GM21390 (cell line): Measurements from ENCODE around the gene CDR2L.
"Not testable (repeated sequence)": the region's sequence is repeated elsewhere in the genome, so short reads cannot be mapped to it uniquely, and the experiment has no call there.

Experiments used
- ATAC-seq: cut with Tn5 transposase; IDR thresholded peaks from one replicate; pipeline ENCODE4 v1.9.1; 2021; ENCODE audit not compliant: unreplicated experiment

The CDR2L gene

GRCh38 chr17:74957935-74958740 is 29.3 kb upstream of the CDR2L start:
- ATAC-seq: no peak

DNA sequence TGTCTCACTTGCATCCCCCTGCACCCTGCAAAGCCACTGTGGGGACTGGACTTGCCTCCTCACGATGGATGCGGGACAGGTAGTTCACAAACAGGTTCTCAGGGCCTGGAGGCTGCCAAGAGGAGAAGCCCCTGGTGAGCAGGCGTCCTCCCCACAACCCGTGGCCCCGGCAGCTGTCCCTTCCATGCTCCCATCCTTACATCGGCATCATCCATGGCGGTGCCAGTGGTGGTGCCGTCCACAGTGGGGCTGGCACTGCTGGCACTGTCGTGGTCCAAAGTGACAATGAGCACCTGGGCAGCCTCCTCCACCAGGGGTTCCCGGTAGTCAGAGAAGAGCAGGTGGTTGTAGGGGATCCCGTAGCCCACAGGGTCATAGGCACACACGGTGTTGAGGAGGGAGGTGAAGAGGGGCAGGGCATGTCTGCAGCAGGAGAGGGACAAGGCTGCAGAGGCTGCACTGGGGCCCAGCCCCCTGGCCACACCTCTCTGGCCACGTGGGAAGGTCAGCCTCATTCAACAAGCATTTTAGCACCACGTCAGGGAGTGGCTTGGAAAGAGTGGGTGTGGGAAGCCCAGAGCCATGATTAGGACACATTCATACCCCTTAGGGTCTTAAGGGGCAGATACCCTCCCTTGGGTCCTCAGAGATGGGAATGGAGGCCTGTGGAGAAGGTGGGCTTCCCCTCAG is 27.5 kb upstream of the CDR2L start:
- ATAC-seq: no peak

- ATAC-seq: no peak
Observed at GRCh38 chr17:74960570-74961342, 26.7 kb upstream of the CDR2L start.

GRCh38 chr17:74961657-74962350 is 25.6 kb upstream of the CDR2L start:
- ATAC-seq: no peak

DNA sequence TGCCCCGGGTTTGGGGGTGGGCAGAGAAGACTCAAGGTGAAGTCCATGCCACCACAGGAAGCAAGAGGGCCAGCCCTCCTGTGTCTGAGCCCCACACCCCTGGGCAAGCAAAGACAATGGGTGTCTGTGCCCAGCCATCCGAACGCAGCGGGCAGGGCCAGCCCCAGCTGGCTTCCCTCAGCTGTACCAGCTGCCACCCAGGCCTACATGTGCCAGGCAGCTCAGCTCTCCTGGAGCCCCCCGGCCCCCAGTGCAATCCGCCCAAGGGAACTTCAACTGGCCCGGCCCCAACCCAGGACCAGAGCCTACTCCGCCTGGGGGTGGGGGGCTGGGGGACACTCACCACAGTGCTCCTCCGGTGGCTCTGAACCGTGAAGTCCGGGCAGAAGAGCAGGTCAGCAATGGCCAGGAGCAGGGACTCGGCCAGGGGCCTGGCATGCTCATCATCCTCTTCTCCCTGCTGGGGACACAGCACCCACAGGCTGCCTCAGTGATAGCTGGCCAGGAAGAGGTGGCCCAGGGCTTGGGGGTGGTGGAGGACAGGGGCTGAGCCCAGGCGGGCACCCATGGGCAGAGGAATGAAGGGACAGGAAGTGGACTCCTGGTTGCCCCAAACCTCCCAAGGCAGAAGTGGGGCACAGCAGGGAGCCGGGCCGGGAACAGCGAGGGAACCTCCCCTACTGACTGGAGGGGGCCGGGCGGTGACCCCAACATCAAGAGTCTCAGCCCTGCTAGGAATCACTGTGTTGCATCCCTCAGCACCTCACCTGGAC is 24.6 kb upstream of the CDR2L start:
- ATAC-seq: no peak

DNA sequence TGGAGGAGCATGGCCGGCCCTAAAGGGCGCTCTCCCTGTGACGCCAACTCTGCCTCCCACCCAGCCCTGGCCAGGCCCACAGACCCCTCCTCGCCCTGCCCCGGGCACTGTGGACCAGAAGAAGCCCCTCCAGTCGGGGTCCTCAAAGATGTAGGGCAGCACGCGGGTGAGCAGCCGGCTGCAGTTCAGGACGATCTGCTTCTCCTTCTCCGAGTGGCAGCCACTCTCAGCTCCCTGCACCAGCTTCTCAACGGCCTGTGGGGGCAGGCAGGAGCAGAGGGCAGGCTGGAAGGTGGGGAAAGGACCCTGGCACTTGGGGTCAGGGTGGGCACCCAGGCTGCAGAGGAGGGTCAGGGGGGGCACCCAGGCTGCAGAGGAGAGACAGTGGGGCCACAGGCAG is 23.8 kb upstream of the CDR2L start:
- ATAC-seq: no peak

DNA sequence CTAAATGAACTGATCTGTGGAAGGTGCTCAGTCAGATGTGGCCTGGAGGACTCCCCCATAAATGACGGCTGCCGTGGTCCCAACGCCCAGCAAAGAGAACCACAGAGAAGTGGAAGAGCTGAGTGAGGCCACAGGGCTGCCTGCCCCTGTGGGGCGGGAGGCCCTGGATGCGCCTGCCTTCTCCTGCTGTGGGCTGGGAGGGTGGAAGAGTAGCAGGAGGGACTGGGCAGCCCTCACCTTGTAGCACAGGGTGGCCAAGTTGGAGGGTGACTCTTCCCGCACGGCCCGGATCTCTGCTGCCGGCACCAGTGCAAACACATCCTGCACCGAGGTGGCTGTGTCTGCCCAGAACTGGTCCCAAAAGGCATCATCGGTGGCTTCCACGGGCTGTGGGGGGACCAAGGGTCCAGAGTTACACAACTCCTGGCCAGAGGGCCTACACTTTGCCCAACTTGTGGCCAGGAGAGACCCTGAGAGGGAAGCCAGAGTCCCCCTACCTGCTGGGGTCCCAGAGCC is 23.1 kb upstream of the CDR2L start:
- ATAC-seq: no peak

- no peak for ATAC-seq
Observed at GRCh38 chr17:74964988-74965622, 22.3 kb upstream of the CDR2L start.

DNA sequence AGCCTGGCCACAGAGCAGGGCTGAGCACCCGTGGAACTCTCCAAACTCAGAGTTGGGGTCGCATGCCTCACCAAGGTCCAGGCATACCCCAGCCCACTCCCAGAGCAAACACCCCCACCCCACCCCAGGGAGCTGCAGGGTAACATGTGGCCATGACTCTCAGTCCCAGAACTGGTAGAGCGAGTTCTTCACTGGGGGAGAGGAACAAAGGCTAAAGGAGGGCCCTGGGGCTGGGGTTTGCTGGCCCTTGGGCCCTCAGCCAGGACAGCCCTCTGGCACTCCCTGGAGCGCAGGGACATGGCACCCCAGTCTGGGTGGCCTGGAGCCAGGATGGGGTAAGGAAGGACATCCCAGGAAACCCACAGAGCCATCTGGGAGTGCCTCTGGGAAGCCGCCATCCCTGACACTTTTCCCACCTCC is 19.1 kb upstream of the CDR2L start:
- no peak for ATAC-seq

DNA sequence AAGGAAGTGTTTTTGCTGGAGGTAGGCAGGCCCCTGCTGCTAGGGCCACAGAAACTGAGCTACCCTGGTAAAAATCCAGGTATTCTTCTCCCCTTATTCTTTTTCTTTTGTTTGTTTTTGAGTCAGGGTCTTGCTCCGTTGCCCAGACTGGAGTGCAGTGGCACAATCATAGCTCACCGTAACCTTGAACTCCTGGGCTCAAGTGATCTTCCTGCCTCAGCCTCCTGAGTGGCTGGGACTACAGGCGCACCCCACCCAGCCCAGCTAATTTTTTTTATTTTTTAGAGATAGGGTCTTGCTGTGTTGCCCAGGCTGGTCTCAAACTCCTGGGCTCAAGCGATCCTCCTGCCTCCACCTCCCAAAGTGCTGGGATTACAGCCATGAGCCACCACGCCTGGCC is 17.9 kb upstream of the CDR2L start:
- ATAC-seq: not testable (repeated sequence)

DNA sequence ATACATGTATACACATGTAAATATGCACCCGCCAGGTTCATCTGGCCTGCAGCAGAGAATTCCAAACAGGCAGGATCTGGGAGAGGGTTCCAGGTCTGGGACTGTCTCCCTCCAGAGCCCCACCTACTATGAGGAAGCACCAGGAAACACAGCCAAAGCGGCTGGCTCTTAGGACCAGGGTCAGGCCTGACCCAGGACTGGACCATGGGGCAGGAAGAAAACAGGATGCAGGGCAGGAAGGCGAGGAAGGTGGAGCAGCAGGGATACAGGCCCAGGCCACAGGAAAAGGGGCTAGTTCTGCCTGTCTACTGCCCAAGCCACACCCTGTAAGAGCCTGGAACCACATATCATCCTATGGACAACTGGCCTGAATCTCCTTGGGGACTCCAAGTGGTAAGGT is 17.0 kb upstream of the CDR2L start:
- no peak for ATAC-seq

DNA sequence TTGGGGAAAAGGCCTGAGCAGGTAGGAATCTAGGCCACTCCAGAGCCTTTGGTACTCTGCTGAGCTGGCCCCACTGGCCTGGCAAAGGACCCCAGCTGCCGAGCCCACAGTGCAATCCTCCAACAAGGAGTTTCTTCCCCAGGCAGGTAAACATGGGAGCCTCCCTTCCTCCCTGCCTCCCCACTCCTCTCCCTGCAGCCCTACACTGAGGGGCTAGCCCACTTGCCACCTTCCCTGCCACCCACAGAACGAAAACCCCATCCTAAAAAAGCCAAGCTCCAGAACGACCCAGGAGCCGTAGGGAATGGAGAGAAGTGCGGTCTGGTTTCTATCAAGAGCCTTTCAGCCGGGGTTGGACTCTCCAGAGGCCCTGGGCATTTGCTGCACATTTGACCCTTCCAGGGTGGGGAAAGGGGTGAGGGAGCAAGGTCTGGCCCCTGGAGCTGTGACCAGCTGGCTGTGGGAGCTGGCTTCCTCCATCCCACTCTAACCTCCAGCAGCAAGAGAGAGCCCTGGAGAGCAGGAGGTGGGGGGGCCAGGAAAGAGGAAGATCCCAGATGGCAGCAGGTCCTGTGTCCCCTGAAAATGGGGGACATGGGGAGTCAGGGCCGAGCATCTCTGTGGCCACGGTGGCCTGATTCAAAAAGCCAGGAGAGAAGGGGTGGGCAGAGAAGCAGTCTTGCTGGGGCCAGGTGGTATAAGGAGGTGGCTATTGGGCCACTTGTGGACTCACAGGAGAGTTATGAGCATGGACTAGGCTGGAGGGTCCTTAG is 16.2 kb upstream of the CDR2L start:
- no peak for ATAC-seq

DNA sequence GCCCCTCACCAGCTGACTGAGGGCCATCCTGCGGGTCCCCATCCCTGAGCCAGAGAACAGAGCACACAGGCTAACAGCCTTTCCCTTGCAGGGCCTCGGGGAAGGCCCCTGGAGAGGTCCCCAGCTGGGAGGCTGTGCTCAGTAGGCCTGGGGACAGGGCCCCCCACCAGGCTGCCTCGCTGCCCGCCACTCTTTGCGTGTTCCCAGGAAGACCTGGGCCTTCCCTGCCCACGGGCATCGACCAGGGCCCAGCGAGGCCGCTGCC is 15.7 kb upstream of the CDR2L start:
- no peak for ATAC-seq

- no peak for ATAC-seq
Observed at GRCh38 chr17:74972107-74972972, 15.1 kb upstream of the CDR2L start, which contains the start of gene HID1. Gene HID1, minus strand, starts transcription at chr17:74972759. Its CDS starts 103 bp downstream, at chr17:74972656.

GRCh38 chr17:74972973-74973328 is 14.5 kb upstream of the CDR2L start:
- ATAC-seq: no peak

DNA sequence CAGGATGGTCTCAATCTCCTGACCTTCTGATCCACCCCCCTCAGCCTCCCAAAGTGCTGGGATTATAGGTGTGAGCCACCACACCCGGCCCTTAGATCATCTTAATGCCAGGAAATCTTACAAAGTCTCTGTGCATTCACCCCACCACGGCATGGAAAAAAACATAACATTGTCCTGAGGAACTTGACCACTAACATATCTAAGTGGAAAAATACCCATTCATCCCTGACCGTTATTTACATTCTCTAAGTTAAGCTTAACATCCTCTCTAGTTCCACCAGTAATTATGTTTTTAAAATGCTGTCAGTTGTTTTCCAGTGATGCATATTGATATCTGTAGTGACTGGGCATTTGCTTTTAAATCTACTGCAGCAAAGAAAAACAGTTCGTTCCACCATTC is 11.5 kb upstream of the CDR2L start:
- ATAC-seq: no peak

DNA sequence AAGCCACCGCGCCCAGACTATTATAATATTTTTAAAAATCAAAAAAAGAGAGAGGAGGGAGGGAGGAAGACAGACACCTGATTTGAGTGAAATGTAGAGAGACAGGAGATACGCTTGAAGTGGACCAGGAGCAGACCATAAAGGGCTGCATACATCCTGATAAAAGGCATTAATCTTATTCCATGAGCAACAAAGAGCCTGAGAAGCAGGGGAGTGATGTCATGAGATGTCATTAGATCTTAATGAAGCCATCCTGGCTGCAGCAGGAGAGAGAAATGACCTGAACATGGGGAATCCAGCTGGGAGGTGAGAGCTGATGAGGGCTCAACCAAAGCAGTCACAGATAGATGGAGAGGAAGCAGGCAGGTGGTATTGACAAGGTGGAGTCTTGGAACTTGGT is 9.6 kb upstream of the CDR2L start:
- ATAC-seq: no peak

DNA sequence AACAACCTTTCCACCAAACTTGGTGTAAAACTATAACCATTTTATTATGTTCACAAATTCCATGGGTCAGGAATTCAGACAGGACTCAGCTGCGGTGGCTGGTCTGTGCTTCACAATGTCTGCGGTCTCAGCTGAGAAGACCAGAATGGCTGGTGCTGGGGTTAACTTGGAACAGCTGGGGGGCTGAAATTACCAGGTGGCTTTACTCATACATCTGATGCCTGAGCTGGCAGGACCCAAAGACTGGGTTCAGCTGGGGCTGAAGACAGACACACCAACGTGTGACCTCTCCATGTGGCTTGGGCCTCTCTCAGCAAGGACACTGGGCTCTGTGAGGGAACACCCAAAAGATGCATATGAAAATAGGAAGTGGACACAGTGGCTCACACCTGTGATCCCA is 9.2 kb upstream of the CDR2L start:
- no peak for ATAC-seq
